ENCODE results near the gene MXRA8.

The MXRA8 gene

DNA sequence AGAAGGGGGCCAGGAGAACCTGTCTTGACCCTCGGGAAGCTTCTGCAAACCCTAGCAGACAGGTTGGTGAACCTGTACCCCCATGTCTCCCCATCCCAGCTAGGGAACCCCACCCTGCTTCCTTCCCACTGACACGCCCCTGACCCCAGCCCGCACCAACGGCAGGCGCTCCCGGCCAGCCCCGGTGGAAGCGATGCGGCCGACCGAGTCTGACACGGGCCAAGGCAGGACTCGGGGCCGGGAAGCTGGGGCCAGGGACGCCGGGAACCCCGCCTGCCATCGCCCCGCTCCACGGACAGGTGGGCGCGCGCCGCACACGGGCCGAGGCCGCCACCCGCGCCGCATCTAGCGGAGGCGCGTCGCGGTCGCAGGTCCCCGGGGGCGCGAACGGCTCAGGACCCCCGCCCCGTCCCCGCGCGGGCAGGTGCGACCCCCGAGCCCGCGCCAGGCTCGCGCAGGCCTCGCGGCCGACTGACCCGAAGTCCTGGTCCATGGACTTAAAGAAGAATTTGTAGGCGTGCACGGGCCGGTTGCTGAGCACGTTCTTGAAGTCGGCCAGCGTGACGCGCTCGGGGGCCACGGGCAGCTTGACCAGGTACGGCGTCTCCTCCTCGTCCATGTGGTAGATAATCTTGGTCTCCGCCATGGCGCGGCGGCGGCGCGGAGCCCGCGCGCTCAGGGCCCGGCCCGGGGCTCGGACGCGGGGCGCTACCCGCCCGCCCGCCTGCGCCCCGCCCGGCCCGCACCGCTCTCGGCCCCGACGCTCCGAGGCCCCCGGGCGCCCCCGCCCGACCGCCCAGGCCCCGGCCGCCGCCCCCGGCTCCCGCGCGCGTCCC, 9.7 kb downstream of the MXRA8 start:
- FAIRE-seq, result no peak

DNA sequence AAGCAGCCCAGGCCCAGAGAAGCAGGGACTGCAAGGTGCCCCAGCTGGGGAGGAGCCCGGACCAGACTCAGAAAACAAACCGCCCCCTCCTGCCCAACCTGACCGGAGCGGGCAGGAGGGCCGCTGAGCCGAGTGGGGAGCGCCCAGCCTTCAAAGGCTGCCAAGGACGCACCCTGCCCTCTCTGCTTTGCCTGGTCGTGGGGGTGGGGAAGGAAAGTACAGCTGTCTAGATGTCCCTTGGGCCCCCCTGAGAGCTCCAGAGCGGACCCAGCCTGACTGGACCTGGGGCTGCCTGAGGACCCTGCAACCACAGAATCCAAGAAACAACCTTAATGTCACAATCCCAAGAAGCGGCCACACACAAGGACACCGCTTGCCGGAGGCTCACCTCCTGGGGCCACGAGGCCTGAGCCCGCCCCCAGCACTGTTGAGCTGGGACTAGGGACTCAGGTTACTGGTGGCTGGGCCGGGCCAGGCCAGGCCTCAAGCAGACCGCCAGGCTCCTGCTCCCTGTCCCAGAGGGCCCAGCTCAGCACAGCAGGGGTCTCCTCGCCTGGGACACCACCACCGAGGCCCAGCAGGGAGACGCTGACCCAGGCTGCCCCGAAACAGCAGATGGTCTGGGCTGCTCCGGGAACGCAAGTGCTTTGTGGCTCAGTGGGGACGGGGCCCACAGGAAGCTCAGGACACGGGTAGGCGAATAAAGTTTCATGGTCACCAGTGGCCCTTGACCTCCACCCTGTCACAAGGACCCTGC, 10.5 kb downstream of the MXRA8 start:
- FAIRE-seq, result no peak

DNA sequence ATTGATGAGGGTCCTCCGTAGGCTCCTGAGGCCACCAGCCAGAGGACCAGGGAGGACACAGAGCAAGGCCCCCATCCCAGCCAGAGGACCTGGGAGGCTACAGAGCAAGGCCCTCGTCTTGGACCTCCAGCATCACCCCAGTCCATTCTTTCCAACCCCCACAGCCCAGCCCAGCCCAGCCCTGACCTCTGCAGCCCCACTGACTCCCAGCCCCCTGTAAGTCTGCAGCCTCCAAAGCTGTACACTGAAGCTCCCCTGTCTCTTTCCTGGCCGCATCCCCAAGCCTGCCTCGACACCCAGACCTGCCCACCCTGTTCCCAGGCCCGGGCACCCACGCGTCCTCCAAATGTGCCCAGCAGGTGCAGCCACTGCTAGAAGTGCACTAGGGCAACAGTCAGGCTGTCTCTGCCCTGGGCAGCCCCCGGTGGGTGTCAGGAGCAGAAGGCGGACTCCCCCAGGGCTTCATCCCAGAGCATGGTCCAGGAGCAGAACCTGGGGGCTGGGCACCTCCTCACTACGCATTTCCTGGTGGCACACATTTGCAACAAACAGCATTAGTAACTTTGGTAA, 11.2 kb downstream of the MXRA8 start:
- no peak for FAIRE-seq

DNA sequence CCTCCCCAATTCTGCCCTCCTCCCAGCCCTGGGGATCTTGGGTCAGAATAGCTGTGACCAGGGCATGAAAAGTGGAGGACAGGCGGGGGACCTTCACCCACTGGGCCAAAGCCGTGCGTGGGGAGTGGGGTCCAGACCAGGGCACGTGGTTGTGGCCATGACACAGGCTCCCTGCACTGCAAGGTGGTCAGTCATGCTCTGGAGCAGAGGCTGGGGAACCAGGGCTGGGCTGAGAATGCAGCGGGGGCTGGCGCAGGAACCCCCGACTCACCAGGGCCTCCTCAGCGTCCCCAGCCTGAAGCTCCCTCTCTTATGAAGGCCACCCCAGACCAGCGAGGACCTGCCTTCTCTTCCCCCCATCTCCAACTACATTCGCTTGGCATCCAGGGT, 11.9 kb downstream of the MXRA8 start:
- FAIRE-seq, result no peak

DNA sequence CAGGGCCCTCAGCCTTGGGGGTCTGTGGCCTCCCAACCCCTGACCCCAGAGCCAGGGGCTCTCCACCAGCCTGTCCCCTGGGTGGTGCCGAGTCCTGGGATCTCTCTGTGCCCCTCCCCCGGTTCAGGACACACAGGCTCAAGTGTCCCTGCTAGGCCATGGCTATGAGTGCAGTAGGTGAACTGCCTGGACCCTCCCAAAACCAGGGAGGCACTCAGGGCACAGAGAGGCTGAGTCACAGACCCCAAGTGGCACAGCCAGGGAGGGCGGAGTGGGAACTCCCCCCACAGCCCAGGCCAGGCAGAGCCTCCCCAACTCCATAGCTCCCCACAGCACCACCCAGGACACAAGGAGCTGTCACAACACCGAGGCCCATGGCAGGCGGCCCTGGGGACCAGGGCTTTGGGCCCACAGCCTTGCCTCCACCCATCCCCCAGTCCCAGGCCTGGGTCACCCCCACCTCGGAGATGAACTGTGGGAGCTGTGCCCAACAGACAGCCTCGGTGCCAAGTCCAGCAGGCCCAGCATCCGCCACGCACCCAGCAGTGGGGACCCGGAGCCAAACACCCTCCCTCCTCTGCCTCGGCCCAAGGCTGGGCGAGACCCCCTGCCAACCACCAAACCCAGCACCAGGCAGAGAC, 12.4 kb downstream of the MXRA8 start:
- FAIRE-seq, result no peak

DNA sequence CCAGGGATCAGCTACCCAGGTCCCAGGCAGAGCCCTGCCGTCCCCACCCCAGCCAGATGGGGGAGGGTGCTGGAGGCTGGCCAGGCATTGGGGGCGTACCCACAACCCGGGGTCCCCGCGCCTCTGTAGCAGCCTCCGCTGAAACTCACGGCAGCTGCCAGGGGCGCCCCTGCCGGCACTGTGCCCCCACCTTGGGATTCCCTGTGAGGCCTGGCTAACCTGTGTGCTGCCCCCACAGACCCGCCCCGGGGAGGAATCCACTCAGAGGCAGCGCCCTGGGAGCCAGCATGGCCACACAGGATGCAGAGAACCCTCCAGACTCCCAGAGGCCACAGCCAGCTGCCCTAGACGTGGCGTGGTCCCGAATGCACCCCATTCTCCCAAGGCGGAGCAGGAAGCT, 13.0 kb downstream of the MXRA8 start:
- no peak for FAIRE-seq

DNA sequence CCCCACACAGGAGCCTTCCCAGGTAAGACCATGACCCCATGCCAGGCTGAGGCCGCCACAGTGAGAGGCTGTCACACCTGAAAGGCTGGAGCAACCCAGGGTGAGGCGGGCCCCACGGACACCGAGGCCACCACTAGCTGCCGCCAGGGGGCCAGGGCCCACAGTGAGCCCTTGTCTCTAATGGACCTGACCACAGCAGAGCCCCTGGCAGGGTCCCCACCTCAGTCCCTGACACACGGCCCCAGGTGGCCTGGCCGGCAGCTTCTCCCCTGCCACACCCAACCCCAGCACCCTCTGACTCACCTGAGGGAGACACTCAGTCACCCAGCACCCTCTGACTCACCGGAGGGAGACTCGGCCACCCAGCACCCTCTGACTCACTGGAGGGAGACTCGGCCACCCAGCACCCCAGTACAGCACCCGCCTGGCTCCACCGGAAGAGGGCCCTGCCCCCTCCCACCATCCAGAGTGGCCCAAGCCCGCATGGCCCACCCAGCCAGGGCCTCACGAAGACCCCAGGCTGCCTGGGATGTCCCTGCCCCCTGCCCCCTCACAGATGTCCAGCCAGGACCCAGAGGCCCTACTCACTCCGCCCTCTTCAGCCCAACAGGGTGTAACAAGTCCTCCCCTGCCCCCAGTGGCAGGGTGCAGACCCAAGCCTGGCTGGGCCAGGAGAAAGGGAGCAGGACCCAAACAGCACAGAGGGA, 13.5 kb downstream of the MXRA8 start:
- FAIRE-seq, result no peak

DNA sequence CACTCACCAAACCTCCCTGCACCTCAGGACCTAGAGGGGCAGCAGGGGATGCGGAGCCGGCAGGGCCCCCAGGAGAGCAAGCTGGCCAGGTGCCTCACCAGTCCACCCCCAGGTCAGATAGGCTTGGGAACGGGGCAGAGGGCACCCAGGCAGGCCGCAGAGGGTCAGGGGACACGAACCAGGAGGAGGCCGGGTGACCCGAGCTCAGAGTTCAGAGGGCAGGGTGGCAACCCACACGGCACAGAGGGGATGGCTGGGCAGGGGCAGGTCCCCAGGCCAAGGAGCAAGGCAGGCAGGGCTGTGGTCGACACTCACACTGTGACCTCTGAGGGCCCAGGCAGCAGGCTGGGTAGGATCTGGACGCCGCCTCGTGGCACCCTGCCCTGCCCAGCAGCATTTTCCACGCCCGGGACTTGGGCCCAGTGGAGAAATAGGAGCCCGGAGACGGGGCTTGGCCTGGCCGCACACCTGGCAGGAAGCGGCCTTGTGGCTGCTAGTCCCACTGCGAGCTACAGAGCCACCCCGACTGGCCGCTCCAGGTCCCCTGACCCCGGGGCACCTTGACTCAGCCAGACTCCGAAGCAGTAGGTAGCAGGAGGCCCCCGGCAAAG, 14.4 kb downstream of the MXRA8 start:
- FAIRE-seq, result no peak

DNA sequence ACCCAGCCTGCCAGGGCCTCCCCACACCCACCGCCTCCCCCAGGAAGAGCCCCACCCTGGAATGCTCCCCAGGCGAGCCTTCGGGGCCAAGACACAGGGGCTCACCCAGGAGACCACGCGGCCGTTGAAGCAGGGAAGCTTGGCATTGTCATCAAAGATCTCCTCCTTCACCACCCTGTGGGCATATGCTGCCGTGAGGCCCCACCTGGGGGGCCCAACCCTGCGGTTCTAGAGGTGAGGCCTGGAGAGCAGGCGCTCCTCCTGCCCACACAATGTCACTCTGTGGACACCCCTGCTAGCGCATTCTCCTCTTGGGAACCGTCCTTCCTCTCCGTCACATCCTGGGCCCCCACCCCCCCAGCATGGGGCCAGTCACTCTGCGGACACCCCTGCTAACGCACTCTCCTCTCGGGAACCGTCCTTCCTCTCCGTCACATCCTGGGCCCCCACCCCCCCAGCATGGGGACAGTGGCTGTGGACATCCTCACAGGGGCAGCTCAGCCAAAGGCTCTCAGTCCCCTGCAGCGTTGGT, 15.7 kb downstream of the MXRA8 start:
- FAIRE-seq, result no peak

DNA sequence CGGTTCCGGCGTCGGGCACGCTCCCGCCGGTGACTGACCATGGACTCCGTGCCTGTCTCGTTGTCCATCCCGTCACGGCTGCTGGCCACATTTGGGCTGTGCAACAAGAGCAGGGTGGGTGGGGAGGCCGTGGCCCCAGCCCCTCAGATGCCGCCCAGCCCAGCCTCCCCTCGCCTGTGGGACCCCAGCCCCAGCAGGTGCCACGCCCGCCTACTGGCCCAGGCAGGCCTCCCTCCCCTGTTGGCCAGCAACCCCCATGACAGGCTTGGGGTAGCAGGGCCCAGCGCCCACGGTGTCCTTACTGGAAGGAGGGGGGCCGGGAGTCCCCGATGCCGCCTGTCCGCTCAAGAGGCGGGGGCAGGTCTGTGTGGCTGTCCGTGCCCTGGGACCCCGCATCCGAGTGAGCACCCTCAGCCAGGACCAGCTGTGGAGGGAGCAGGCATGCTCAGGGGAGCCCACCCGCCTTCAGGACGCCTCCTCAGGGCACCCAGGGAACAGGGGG, 16.2 kb downstream of the MXRA8 start:
- no peak for FAIRE-seq

DNA sequence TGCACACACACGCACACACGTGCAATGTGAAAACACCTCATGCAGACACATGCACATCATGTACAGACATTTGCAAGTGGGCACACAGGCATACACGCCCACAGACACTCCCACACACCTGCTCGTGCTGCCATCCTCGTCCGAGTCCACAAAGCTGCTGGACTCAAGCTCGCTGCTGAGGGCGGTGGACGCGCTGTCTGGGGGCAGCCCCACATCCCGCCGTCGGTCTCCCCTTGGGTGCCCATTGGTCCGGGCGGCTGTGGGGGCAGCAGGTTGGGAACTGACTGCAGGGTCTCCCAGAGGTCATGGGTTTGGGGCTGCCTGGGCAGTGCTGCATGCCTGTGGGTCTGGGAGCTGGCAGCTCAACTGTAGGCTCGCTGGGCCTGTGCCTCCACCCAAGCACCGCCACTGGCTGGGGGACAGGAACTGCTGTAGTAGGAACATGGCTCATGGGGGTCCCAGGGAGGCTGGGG, 16.8 kb downstream of the MXRA8 start:
- FAIRE-seq, result no peak

DNA sequence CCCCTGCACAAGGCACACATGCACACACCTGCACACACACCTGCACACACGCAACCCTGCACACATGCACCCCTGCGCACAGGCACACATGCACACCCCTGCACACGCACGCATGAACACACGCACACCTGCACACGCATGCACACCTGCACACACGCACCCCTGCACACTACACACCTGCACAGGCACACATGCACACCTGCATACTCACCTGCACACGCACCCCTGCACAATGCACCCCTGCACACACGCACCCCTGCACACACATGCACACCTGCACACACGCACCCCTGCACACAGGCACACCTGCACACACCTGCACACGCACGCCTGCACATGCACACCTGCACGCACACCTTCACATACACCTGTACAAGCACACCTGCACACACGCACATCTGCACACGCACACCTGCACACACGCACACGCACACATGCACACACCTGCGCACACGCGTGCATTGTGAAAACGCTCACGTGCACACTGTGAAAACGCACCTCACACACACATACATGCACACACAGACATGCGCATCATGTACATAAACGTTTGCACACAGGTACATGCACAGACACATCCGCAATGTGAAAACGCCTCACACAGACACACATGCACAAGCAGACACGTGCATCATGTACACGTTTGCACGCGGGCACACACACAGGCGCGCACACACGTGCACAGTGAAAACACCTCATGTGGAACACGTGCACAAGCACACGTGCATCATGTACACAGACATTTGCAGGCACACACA, 17.4 kb downstream of the MXRA8 start:
- no peak for FAIRE-seq

DNA sequence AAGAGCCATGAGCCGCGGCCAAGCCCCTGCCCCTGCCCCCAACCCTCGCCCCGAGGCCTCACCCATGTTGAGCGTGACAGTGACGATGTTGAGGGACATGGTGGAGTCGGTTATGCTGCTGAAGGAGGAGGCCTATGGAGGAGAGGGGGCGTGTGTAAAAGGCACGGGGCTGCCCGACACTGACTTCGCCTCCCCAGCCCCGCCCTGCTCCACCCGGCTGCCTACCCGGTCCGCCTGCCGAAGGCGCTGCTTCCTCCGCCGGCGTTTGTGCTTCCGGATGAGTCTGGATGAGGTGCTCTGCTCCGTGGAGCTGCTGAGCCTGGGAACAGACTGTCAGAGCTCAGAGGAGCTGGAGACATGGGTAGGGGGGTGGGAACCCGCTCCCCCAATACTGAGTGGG, 18.2 kb downstream of the MXRA8 start:
- FAIRE-seq, result no peak

DNA sequence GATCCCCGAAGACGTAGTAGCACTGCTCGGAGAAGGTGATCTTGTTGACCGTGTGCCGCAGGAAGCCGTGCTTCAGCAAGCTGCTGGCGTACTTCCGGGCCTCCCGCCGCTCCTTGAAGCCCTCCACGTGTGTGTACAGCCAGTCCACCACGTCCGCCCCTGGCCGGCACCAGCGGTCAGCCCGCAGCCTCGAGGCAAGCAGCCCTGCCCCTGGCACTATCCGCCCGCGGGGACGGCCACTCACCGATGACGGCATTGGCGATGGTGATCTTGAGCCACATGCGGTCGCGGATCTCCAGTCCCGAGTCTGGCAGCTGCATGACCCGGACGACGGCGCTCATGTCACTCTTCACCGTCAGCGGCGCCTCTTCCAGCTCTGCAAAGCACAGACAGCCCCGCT, 20.1 kb downstream of the MXRA8 start:
- no peak for FAIRE-seq

DNA sequence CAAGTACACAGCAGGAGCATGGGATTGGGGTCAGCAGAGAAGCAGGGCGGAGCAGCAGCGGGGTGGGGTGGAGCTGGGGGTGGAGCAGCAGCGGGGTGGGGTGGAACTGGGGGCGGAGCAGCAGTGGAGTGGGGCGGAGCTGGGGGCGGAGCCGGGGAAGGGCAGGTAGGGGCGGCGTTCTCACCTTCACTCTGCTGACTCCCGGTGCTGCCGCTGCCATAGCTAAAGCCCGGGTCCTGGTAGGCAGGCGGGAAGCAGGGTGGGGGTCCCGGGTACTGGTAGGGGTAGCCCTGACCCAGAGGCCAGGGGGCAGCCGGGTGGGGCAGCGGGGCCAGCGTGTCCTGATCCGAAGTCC, 20.6 kb downstream of the MXRA8 start:
- no peak for FAIRE-seq

DNA sequence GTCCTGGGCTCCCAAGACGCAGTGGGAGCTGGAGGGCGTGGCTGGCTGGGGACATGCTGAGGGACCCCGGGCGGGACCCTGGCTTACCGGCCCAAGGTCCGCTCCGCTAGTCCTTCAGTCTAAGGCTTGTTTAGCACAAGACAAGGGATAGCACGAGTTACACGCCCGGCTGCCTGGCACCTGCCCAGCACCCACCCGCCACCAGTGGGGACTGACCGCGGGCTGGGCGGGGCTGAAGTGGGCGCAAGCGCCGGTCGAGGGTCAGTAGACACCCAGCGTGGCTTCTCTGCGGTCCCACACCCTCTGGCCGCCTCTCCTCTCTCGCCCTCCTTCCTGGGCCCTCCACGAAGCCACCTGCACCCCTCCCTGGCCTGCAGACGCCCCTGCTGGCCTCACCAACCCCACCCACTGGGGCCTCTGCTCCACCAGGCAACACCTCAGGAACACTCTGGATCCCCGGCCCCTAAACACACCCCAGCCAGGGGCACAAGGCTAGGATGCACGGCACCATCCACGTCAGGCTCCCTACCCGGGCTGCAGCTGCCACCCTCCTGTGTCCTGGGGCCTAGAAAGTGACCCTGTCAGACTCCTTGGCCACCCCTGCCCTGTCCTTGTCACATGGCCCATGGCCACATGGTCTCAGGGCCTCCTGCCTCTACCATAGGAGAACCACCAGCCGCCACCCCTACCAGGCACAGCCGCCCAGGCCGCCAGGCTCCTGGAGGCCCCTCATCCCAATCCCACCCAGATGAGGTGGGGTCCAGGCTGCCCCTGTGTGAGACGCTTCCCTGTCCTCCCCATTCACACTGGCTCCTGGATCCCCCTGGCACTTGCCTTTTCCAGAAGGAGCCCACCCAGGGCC, 21.2 kb downstream of the MXRA8 start:
- no peak for FAIRE-seq

DNA sequence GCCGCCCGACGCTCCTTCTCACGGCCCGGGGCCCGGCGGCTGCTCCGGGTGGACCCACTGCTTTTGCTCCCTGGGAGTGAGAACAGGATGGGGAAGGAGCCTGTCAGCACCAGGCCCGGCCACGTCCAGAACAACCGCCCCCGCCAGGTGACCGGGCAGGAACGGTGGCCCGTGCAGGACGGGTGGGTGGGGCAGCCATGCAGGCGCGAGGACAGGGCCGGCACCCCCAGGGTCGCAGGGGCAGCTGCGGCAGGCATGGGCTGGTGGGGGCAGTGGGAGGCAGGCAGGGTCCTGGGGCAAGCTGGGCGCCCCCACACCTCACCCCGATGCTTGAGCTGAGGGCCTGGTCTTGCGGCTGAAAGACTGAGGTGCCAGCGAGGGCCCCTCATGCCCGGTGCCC, 21.9 kb downstream of the MXRA8 start:
- no peak for FAIRE-seq

DNA sequence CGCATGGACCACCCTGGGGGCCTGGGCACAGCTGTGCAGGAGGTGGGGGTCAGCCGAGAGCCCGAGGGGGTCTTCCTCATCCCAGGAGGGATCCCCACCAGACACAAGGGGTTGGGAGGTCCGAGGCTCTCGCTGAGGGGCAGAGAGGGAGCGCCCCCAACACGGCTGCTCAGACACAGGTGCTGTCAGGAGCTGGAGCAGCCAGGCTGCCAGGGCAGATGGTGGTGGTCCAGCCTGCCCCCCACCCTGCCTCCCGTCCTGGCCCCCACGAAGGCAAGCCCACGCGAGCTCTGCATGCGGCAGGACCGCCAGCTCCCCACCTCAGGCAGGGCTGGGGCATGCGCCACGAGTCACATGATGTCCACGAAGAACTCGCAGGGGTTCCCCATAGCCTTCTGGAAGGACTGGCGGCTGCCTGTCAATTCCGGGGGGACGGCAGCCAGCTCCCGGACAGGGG, 22.5 kb downstream of the MXRA8 start:
- no peak for FAIRE-seq

DNA sequence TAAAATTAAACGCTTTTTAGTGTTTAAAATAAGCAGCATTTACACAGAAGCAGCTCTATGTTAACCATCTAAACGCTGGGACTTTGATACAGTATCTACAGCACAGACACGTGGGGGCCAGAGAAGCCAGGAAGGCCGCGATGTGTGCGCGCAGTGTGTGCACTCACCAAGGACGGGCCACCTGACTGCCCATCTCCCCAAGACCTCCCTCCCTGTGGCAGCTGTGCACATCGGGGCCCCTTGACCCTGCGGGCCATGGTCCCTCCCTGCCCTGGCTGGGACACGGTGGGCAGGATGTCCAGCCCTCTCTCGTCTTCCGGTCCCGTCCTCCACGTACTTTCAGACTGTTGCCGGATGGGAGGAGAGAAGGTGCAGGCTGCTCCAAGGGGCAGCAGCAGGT, 23.1 kb downstream of the MXRA8 start:
- no peak for FAIRE-seq

DNA sequence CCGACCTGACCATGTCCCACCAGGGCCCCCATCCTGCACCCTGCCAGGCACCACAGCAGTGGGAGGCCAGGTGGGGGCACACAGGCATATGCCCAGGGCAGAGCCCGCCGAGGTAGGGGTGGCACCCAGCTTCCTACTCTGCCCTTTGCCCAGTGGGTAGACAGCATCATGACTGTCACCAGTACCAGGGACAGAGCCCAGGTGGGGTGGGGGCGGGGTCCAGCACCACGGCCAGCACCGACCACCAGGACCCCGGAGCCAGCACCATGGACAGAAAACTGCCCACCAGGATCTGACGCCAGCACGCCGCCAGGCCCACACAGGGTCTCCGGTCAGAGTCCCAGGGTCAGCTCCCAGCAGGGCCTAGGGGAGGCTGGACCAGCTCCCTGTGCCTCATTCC, 23.5 kb downstream of the MXRA8 start:
- no peak for FAIRE-seq

All from TTC549 (cell line).